Measurements from ENCODE around the gene INPP4B. TPM values are rescaled to one million over a fixed set of nuclear protein-coding genes. Genes with fewer than 3 reads are reported as not detected.

The INPP4B gene
- total RNA-seq, 1 donor: 54.2 TPM

GRCh38 chr4:142583708-142584107, 262.4 kb downstream of the INPP4B start:
- DNase-seq (ENCODE audit: low read depth): no peak
- TF ChIP-seq CTCF (IDR thresholded peaks at IDR 0.05; ENCODE audit: insufficient read depth, low read length): no peak
- H3K4me3 ChIP-seq (ENCODE audit: low read depth, low read length): no peak overlapping the region

DNA sequence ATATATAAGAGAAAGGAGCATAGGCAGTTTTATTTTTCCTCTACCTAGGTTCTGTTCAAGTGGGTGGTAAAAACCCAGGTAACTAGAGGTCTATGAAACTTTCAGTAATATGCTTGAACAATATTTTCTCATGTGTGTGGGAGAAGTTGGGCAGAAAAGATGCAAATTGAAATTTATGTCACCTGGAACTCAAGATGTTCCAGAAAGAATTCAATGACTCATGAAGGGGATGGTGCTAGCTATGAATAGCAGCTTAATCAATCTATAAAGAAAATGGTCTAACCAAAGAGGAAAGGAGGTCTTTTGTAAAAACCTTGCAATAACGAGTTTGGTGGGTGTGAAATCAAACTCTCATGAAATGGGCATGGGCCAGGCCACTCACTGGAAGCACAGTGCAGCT, 263.8 kb downstream of the INPP4B start:
- no peak for TF ChIP-seq CTCF (IDR thresholded peaks at IDR 0.05; ENCODE audit: insufficient read depth, low read length)
- no peak for DNase-seq (ENCODE audit: low read depth)
- no peak overlapping the region for H3K4me3 ChIP-seq (ENCODE audit: low read depth, low read length)

GRCh38 chr4:142581881-142582280, 264.2 kb downstream of the INPP4B start:
- DNase-seq (ENCODE audit: low read depth): no peak
- H3K4me3 ChIP-seq (ENCODE audit: low read depth, low read length): no peak overlapping the region
- no peak for TF ChIP-seq CTCF (IDR thresholded peaks at IDR 0.05; ENCODE audit: insufficient read depth, low read length)

DNA sequence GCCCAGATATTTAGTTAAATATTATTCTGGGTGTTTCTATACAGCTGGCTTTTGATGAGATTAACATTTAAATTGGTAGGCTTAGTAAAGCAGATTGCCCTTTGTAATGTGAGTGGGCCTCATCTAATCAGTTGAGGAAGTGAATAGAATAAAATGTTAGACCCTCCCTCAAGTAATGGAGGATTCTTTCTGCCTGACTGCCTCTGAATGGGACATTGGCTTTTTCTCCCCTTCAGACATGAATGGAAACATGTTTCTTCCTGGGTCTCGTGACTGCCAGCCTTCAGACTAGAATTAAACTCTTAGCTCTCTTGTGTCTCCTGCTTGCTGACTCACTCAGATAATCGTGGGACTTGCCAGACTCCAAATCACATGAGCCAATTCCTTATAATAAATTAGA, 266.7 kb downstream of the INPP4B start:
- no peak overlapping the region for H3K4me3 ChIP-seq (ENCODE audit: low read depth, low read length)
- no peak for TF ChIP-seq CTCF (IDR thresholded peaks at IDR 0.05; ENCODE audit: insufficient read depth, low read length)
- no peak for DNase-seq (ENCODE audit: low read depth)

- TF ChIP-seq CTCF (IDR thresholded peaks at IDR 0.05; ENCODE audit: insufficient read depth, low read length): no peak
- H3K4me3 ChIP-seq (ENCODE audit: low read depth, low read length): no peak overlapping the region
- no peak for DNase-seq (ENCODE audit: low read depth)
Measured at GRCh38 chr4:142574306-142574705, 271.8 kb downstream of the INPP4B start.

DNA sequence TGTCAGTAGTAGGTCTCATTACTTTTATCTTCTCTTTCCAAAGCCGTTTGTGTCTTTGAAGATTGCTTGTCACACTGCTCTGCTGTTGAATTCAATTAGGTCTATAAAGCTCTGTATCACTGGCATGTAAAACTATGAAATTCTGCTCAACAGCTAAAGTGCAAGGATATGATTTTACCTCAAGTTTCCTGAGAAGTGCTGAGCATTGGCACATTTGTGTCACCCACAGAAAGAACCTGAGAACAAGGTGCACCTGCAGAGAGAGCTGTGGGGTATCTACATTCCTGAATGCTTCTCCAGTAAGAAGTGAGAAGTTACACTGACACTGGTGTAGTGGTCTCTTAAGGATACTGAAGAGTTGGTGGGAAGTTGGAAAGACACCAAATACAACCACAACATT, 274.0 kb downstream of the INPP4B start:
- no peak overlapping the region for H3K4me3 ChIP-seq (ENCODE audit: low read depth, low read length)
- no peak for DNase-seq (ENCODE audit: low read depth)
- TF ChIP-seq CTCF (IDR thresholded peaks at IDR 0.05; ENCODE audit: insufficient read depth, low read length): no peak
